DMS153 treated with DMSO at 0.1 percent for 48 hours (cell line): ENCODE data around the gene SFRP4.
"Not testable (repeated sequence)": the region's sequence is repeated elsewhere in the genome, so short reads cannot be mapped to it uniquely, and the experiment has no call there.

Experiments used
- DNase-seq: peaks from one replicate; lab custom pipeline; 2025; ENCODE audit not compliant: unreplicated experiment; lab: John Stamatoyannopoulos, UW

The SFRP4 gene

GRCh38 chr7:37916673-37917660, at the start of gene SFRP4:
SFRP4 (minus strand) TSS chr7:37916817; CDS start chr7:37916537, 280 bp downstream.
- DNase-seq = peak; percentile 26

- no peak for DNase-seq
Observed at GRCh38 chr7:37964196-37964595, 47.6 kb upstream of the SFRP4 start.

GRCh38 chr7:37961251-37961650, 44.6 kb upstream of the SFRP4 start:
- no peak for DNase-seq

GRCh38 chr7:37960483-37960882, 43.9 kb upstream of the SFRP4 start:
- no peak for DNase-seq

- no peak for DNase-seq
Observed at GRCh38 chr7:37957221-37957970, 40.8 kb upstream of the SFRP4 start.

GRCh38 chr7:37956791-37957190, 40.2 kb upstream of the SFRP4 start:
- DNase-seq = no peak

- DNase-seq = not testable (repeated sequence)
Observed at GRCh38 chr7:37954217-37954616, 37.6 kb upstream of the SFRP4 start.

GRCh38 chr7:37952240-37952639, 35.6 kb upstream of the SFRP4 start:
- DNase-seq = no peak

- no peak for DNase-seq
Observed at GRCh38 chr7:37947941-37948210, 31.3 kb upstream of the SFRP4 start.

GRCh38 chr7:37947138-37947940, 30.7 kb upstream of the SFRP4 start:
- no peak for DNase-seq

- DNase-seq = no peak
Observed at GRCh38 chr7:37945336-37945735, 28.7 kb upstream of the SFRP4 start.

GRCh38 chr7:37944737-37945054, 28.1 kb upstream of the SFRP4 start:
- DNase-seq = no peak

GRCh38 chr7:37943905-37944736, 27.5 kb upstream of the SFRP4 start:
- no peak for DNase-seq

GRCh38 chr7:37942934-37943610, 26.5 kb upstream of the SFRP4 start:
- DNase-seq = no peak

- DNase-seq = no peak
Observed at GRCh38 chr7:37933018-37933566, 16.5 kb upstream of the SFRP4 start.

- DNase-seq = no peak
Observed at GRCh38 chr7:37932543-37932942, 15.9 kb upstream of the SFRP4 start.

GRCh38 chr7:37930226-37930948, 13.8 kb upstream of the SFRP4 start:
- no peak for DNase-seq

GRCh38 chr7:37928878-37929277, 12.3 kb upstream of the SFRP4 start:
- DNase-seq = no peak

GRCh38 chr7:37927773-37928444, 11.3 kb upstream of the SFRP4 start:
- DNase-seq = no peak
